SK-N-MC (cell line): Measurements from ENCODE around the gene ZMYND15.

ENCODE experiments used
- EZH2 ChIP-seq: fragments of 200-600 bp; sonication (generic); IDR thresholded peaks from one replicate; pipeline ENCODE4 v1.6.1; 2017; ENCODE audit warnings: antibody characterized with exemption
- FOXP2 ChIP-seq: optimal IDR thresholded peaks from 2 replicates; pipeline ENCODE3; 2011; ENCODE audit warnings: mild to moderate bottlenecking, moderate library complexity; ENCODE audit not compliant: insufficient read depth; ENCODE audit errors: extremely low read length, control extremely low read depth
- POLR2AphosphoS5 ChIP-seq: IDR thresholded peaks from 2 replicates; pipeline ENCODE4 v1.6.1; 2012; ENCODE audit warnings: mild to moderate bottlenecking, low read depth, low read length, borderline replicate concordance

DNA sequence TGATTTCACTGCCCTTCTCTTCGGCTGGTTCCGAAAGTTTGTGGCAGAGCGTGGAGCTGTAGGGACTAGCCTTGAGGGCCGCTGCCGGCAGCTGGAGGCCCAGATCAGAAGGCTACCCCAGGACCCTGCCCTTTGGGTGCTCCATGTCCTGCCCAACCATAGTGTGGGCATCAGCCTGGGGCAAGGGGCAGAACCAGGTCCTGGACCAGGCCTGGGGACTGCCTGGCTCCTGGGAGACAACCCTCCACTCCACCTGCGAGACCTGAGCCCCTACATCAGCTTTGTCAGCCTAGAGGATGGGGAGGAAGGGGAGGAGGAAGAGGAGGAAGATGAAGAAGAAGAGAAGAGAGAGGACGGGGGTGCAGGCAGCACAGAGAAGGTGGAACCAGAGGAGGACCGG is 951 bp downstream of the ZMYND15 start:
- no peak for TF ChIP-seq EZH2
- TF ChIP-seq POLR2AphosphoS5, result no peak
- TF ChIP-seq FOXP2, result no peak
